ENCODE data around the gene SATB1.

SATB1 gene

DNA sequence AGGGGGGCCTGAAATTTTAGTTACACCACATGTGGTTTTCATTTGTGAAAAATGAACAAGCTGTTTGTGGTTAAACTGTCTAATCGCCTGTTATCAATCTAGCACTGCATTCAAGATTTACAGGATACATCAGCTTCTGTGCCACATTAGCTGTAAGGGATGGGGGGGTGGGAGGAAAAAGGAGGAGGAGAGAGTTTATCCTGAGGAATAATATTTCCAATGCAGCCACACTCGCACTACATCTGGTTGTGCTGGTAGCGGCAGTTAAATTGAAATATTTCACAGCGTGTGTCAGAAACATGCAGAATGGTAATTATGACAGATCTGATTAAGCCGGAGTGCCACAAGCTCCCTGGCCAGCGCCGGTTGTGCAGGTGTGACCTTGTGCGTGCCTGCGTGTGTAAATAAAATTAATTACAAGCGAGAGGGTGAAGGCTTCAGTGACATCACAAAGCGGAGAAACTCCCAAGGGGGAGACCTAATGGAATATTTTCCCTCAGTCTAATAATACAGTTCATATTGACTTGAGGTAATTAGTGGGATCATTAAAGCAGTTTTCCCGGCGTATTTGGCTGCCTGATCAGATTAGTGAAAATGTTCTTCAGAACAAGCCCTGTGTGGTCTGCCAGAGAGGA, 55.5 kb downstream of the SATB1 start:
- Histone ChIP-seq H3K4me3 (ENCODE audit: low read length) (no peak overlapping the region), H3K79me2 (ENCODE audit: low read length) (no peaks in the 10 kb centered on the region), H3K27me3 (replicated peaks; ENCODE audit: insufficient read depth, low read length) (no peaks in the 10 kb centered on the region), H3K4me1 (ENCODE audit: low read length) (no peaks in the 10 kb centered on the region), H3K4me2 (ENCODE audit: low read depth, low read length) (no peak overlapping the region), H3K9me2 (replicated peaks; ENCODE audit: insufficient read depth, low read length) (no peaks in the 10 kb centered on the region), H3K27ac (ENCODE audit: low read length) (no peak overlapping the region), H3K36me3 (replicated peaks; ENCODE audit: insufficient read depth, low read length) (no peaks in the 10 kb centered on the region), H3K9me3 (replicated peaks; ENCODE audit: insufficient read depth, low read length) (no peaks in the 10 kb centered on the region), H3F3A (ENCODE audit: insufficient read depth, low read length) (no peaks in the 10 kb centered on the region), H3K9ac (ENCODE audit: low read length) (no peak overlapping the region), H4K20me1 (ENCODE audit: insufficient read depth, low read length) (no peaks in the 10 kb centered on the region), H2AFZ (ENCODE audit: low read length) (no peak overlapping the region)
- TF ChIP-seq, protein P1, sequence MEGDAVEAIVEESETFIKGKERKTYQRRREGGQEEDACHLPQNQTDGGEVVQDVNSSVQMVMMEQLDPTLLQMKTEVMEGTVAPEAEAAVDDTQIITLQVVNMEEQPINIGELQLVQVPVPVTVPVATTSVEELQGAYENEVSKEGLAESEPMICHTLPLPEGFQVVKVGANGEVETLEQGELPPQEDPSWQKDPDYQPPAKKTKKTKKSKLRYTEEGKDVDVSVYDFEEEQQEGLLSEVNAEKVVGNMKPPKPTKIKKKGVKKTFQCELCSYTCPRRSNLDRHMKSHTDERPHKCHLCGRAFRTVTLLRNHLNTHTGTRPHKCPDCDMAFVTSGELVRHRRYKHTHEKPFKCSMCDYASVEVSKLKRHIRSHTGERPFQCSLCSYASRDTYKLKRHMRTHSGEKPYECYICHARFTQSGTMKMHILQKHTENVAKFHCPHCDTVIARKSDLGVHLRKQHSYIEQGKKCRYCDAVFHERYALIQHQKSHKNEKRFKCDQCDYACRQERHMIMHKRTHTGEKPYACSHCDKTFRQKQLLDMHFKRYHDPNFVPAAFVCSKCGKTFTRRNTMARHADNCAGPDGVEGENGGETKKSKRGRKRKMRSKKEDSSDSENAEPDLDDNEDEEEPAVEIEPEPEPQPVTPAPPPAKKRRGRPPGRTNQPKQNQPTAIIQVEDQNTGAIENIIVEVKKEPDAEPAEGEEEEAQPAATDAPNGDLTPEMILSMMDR (IDR thresholded peaks at IDR 0.05; ENCODE audit: low read length) = no peak
- TF ChIP-seq EZH2 (optimal IDR thresholded peaks at IDR 0.05; ENCODE audit: low read depth, low read length) (no peak), EZH2phosphoT487 (IDR thresholded peaks at IDR 0.05; ENCODE audit: low read length) (no peak)
- no peak for DNase-seq

DNA sequence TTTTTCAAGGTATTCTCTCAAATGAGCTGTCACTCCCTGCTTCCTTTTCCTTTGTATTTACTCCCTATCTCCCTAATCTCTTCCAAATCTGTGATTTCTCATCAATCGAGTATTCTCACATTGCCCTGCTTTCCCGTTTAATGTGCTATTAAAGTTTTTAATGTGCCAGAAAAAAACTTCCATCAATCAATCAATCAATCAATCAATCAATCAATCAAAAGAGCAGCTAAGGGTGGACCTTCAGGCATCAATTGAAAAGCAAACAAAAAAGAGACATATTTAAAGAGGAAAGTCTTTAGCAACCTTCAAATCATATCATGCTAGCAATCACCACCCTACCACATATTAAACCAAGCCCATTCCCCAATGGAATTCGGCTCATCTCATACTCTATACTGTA, 58.9 kb downstream of the SATB1 start:
- no peak overlapping the region for H2AFZ ChIP-seq (ENCODE audit: low read length)
- H3K4me2 ChIP-seq (ENCODE audit: low read depth, low read length) = no peak overlapping the region
- no peaks in the 10 kb centered on the region for H3K9me2 ChIP-seq (replicated peaks; ENCODE audit: insufficient read depth, low read length)
- no peaks in the 10 kb centered on the region for H3F3A ChIP-seq (ENCODE audit: insufficient read depth, low read length)
- no peak overlapping the region for H3K27ac ChIP-seq (ENCODE audit: low read length)
- H3K9ac ChIP-seq (ENCODE audit: low read length) = no peak overlapping the region
- H3K27me3 ChIP-seq (replicated peaks; ENCODE audit: insufficient read depth, low read length) = no peaks in the 10 kb centered on the region
- no peak overlapping the region for H3K4me3 ChIP-seq (ENCODE audit: low read length)
- no peaks in the 10 kb centered on the region for H3K36me3 ChIP-seq (replicated peaks; ENCODE audit: insufficient read depth, low read length)
- TF ChIP-seq EZH2phosphoT487 (IDR thresholded peaks at IDR 0.05; ENCODE audit: low read length) = no peak
- no peak for TF ChIP-seq EZH2 (optimal IDR thresholded peaks at IDR 0.05; ENCODE audit: low read depth, low read length)
- TF ChIP-seq, protein P1 (IDR thresholded peaks at IDR 0.05; ENCODE audit: low read length) = no peak
- DNase-seq = no peak
- no peaks in the 10 kb centered on the region for H3K9me3 ChIP-seq (replicated peaks; ENCODE audit: insufficient read depth, low read length)
- H4K20me1 ChIP-seq (ENCODE audit: insufficient read depth, low read length) = no peaks in the 10 kb centered on the region
- no peaks in the 10 kb centered on the region for H3K4me1 ChIP-seq (ENCODE audit: low read length)
- no peaks in the 10 kb centered on the region for H3K79me2 ChIP-seq (ENCODE audit: low read length)

DNA sequence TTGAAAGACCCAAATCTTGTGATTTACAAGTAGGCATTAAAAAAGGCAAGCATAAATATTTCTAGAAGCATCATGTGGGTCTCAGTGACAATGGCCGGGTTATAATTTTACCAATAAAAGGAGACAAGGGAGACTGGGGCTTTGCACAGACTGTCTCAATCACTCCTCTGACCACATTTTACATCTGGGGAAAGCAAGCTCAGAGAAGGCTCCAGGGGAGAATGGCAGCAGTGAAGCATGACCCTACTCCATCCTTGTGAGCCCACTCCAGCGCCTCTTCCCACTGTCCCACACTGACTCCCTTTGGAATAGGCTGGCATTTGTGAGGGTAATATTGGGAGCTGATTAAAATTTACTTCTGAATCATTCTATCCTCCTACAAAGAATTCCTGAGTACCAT, 61.8 kb downstream of the SATB1 start:
- Histone ChIP-seq H3K36me3 (replicated peaks; ENCODE audit: insufficient read depth, low read length) (no peaks in the 10 kb centered on the region), H3F3A (ENCODE audit: insufficient read depth, low read length) (no peaks in the 10 kb centered on the region), H3K9me3 (replicated peaks; ENCODE audit: insufficient read depth, low read length) (no peaks in the 10 kb centered on the region), H3K27me3 (replicated peaks; ENCODE audit: insufficient read depth, low read length) (no peaks in the 10 kb centered on the region), H3K79me2 (ENCODE audit: low read length) (no peaks in the 10 kb centered on the region), H3K4me1 (ENCODE audit: low read length) (no peaks in the 10 kb centered on the region), H3K9me2 (replicated peaks; ENCODE audit: insufficient read depth, low read length) (no peaks in the 10 kb centered on the region), H4K20me1 (ENCODE audit: insufficient read depth, low read length) (no peaks in the 10 kb centered on the region), H3K4me2 (ENCODE audit: low read depth, low read length) (no peak overlapping the region), H3K9ac (ENCODE audit: low read length) (no peak overlapping the region), H2AFZ (ENCODE audit: low read length) (no peak overlapping the region), H3K27ac (ENCODE audit: low read length) (no peak overlapping the region), H3K4me3 (ENCODE audit: low read length) (no peak overlapping the region)
- TF ChIP-seq EZH2 (optimal IDR thresholded peaks at IDR 0.05; ENCODE audit: low read depth, low read length) (no peak), EZH2phosphoT487 (IDR thresholded peaks at IDR 0.05; ENCODE audit: low read length) (no peak)
- TF ChIP-seq, protein P1 (IDR thresholded peaks at IDR 0.05; ENCODE audit: low read length) = no peak
- no peak for DNase-seq
